ENCODE data around the gene PGD. TPM values are rescaled to one million over a fixed set of nuclear protein-coding genes. Genes with fewer than 3 reads are reported as not detected.

Gene PGD
- total RNA-seq, 1 experiment from 2014 or later = 162 TPM

- Histone ChIP-seq H3K4me3 (ENCODE audit: low read length) (no peak overlapping the region; the same call in 1 of the 2 replicates), H3K9ac (ENCODE audit: low read length) (peak overlapping the region; percentile 77), H3K9me3 (ENCODE audit: low read length) (no peaks in the 10 kb centered on the region), H4K20me1 (ENCODE audit: low read length) (no peaks in the 10 kb centered on the region), H3K4me2 (ENCODE audit: low read length) (peak overlapping the region; percentile 70), H3F3A (ENCODE audit: low read length, unreplicated experiment) (no peaks in the 10 kb centered on the region), H3K27ac (ENCODE audit: low read length) (peak overlapping the region; percentile 96), H3K79me2 (ENCODE audit: low read length) (no peaks in the 10 kb centered on the region), H3K4me1 (ENCODE audit: insufficient read depth, low read length) (peaks cover 22% of the 10 kb centered on the region), H3K9me2 (replicated peaks; ENCODE audit: low read length) (no peaks in the 10 kb centered on the region), H3K27me3 (ENCODE audit: low read length) (no peaks in the 10 kb centered on the region), H3K36me3 (ENCODE audit: low read depth, low read length) (no peaks in the 10 kb centered on the region), H2AFZ (ENCODE audit: low read length) (peak overlapping the region; percentile 36; the same call in 1 of the 2 replicates)
- intact Hi-C loops (cut with micrococcal nuclease) = no loop called here
- DNase-seq = no peak
- no peak for ATAC-seq
- TF ChIP-seq EZH2phosphoT487 (IDR thresholded peaks at IDR 0.05; ENCODE audit: borderline replicate concordance, low read length) = no peak
- TF ChIP-seq, protein P1, sequence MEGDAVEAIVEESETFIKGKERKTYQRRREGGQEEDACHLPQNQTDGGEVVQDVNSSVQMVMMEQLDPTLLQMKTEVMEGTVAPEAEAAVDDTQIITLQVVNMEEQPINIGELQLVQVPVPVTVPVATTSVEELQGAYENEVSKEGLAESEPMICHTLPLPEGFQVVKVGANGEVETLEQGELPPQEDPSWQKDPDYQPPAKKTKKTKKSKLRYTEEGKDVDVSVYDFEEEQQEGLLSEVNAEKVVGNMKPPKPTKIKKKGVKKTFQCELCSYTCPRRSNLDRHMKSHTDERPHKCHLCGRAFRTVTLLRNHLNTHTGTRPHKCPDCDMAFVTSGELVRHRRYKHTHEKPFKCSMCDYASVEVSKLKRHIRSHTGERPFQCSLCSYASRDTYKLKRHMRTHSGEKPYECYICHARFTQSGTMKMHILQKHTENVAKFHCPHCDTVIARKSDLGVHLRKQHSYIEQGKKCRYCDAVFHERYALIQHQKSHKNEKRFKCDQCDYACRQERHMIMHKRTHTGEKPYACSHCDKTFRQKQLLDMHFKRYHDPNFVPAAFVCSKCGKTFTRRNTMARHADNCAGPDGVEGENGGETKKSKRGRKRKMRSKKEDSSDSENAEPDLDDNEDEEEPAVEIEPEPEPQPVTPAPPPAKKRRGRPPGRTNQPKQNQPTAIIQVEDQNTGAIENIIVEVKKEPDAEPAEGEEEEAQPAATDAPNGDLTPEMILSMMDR (conservative IDR thresholded peaks at IDR 0.05; ENCODE audit: low read depth, low read length) = no peak
- no peak for TF ChIP-seq EZH2 (IDR thresholded peaks at IDR 0.05; ENCODE audit: low read length, unreplicated experiment)
- BruUV-seq (replicated peaks) = no TSS peak
- CTCF ChIA-PET = interaction anchor here (1.0 to 1.4 kb wide), 2 partner anchors 12 to 43 kb away, joined by 3 to 7 read pairs; partner anchors contain the start of genes CENPS and PGD
- POLR2A ChIA-PET (ENCODE audit: unreplicated experiment) = interaction anchor here (0.6 kb wide), 1 partner anchor 11 kb away, joined by 7 read pairs; no protein-coding TSS in a partner anchor
These were observed 11.8 kb upstream of the PGD start for GRCh38 chr1:10386761-10387676.

- H2AFZ ChIP-seq (ENCODE audit: low read length) = peak overlapping the region; percentile 36
- CTCF ChIA-PET = interaction anchor here (1.0 to 1.4 kb wide), 2 partner anchors 11 to 43 kb away, joined by 3 to 7 read pairs; partner anchors contain the start of genes CENPS and PGD
These were observed 11.0 kb upstream of the PGD start for GRCh38 chr1:10387677-10388386.

More at GRCh38 chr1:10387677-10388386, 11.0 kb upstream of the PGD start:
- TSS peak; percentile 46 for BruUV-seq (replicated peaks)
- Histone ChIP-seq H3K4me3 (ENCODE audit: low read length) (peak overlapping the region; percentile 43), H3K9me3 (ENCODE audit: low read length) (no peaks in the 10 kb centered on the region), H3K27me3 (ENCODE audit: low read length) (no peaks in the 10 kb centered on the region), H3K4me1 (ENCODE audit: insufficient read depth, low read length) (peaks cover 22% of the 10 kb centered on the region), H3K27ac (ENCODE audit: low read length) (peak overlapping the region; percentile 96), H3K79me2 (ENCODE audit: low read length) (no peaks in the 10 kb centered on the region), H3K36me3 (ENCODE audit: low read depth, low read length) (no peaks in the 10 kb centered on the region), H3K9me2 (replicated peaks; ENCODE audit: low read length) (no peaks in the 10 kb centered on the region), H3K4me2 (ENCODE audit: low read length) (peak overlapping the region; percentile 70), H3K9ac (ENCODE audit: low read length) (peak overlapping the region; percentile 77), H3F3A (ENCODE audit: low read length, unreplicated experiment) (no peaks in the 10 kb centered on the region), H4K20me1 (ENCODE audit: low read length) (no peaks in the 10 kb centered on the region)
- intact Hi-C loops (cut with micrococcal nuclease) = loop anchor here (1.0 kb wide), 1 partner anchor 10 kb away; no protein-coding TSS in a partner anchor
- POLR2A ChIA-PET (ENCODE audit: unreplicated experiment) = interaction anchor here (0.6 kb wide), 1 partner anchor 11 kb away, joined by 7 read pairs; no protein-coding TSS in a partner anchor
- ATAC-seq (peak; percentile 86), DNase-seq (peak; percentile 77)
- TF ChIP-seq, protein P1 (conservative IDR thresholded peaks at IDR 0.05; ENCODE audit: low read depth, low read length) = no peak
- TF ChIP-seq EZH2 (IDR thresholded peaks at IDR 0.05; ENCODE audit: low read length, unreplicated experiment) = no peak
- TF ChIP-seq EZH2phosphoT487 (IDR thresholded peaks at IDR 0.05; ENCODE audit: borderline replicate concordance, low read length) = no peak
